Stomach smooth muscle (tissue), 2 donors: ENCODE data around the gene THOC7.

ENCODE experiments used
- H3K27ac ChIP-seq: one replicate; pipeline ENCODE4 v1.7.0; 2013; ENCODE audit warnings: mild to moderate bottlenecking, low read length, inconsistent platforms
- H3K27me3 ChIP-seq, 2 donors: one replicate each; pipeline ENCODE4 v1.7.0; 2013; ENCODE audit warnings: low read length in 2 of 2; ENCODE audit not compliant: insufficient read depth in 2 of 2, control insufficient read depth in 1 of 2
- H3K36me3 ChIP-seq, 2 donors: one replicate each; pipeline ENCODE4 v1.7.0; 2013; ENCODE audit warnings: low read length in 2 of 2; ENCODE audit not compliant: control insufficient read depth in 2 of 2, insufficient read depth in 2 of 2
- H3K4me1 ChIP-seq: one replicate; pipeline ENCODE4 v1.7.0; 2013; ENCODE audit warnings: low read length; ENCODE audit not compliant: control insufficient read depth, insufficient read depth
- H3K4me3 ChIP-seq, 2 donors: one replicate each; pipeline ENCODE4 v1.7.0; 2013; ENCODE audit warnings: low read length in 2 of 2
- H3K9ac ChIP-seq, 2 donors: one replicate each; pipeline ENCODE4 v1.7.0; 2013; ENCODE audit warnings: low read length in 2 of 2, mild to moderate bottlenecking in 1 of 2
- H3K9me3 ChIP-seq, 2 donors: one replicate each; pipeline ENCODE4 v1.7.0; 2013; ENCODE audit warnings: low read length in 2 of 2; ENCODE audit not compliant: control insufficient read depth in 2 of 2
- donor health status: healthy.
- donor health status: Pancreatic carcinoma.

Gene THOC7

DNA sequence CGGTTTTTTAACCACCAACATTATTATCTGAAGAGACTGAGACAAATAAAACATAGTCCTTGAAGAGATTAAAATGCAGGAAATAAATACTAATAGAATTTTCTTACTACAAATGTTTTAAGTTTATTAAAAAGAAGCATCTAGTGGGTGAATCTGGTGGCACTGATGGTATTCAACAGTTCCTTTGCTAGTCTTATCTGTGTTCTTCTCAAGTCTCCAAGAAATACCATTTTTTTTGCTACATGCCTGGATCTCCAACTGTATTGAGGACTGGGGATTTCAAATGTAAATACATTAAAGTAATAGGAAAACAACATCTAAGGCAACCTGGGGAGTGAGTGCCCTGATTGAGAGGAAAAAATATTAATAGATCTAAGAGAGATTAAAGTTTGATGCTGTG, 21.9 kb downstream of the THOC7 start:
- Histone ChIP-seq H3K4me3 (no peak overlapping the region), H3K9ac (no peak overlapping the region), H3K27ac (no peak overlapping the region), H3K9me3 (no peaks in the 10 kb centered on the region), H3K4me1 (no peaks in the 10 kb centered on the region), H3K27me3 (no peaks in the 10 kb centered on the region), H3K36me3 (no peaks in the 10 kb centered on the region)

DNA sequence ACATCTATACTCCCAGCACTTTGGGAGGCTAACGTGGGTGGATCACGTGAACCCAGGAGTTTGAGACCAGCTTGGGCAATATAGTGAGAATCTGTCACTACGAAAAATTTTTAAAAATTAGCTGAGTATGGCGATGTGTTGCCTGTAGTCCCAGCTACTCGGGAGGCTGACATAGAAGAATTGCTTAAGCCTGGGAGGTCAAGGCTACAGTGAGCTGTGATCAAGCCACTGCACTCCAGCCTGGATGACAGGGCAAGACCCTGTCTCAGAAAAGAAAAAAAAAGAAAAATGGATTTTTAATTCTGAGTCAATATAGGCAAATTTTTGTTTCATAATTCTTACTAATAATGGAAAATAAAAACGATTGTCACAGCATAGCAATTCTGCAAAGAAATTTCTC, 31.2 kb downstream of the THOC7 start:
- no peak overlapping the region for H3K9ac ChIP-seq
- H3K36me3 ChIP-seq = peaks cover 9 to 22% of the 10 kb centered on the region in 2 donors
- H3K4me1 ChIP-seq = no peaks in the 10 kb centered on the region
- H3K27me3 ChIP-seq = no peaks in the 10 kb centered on the region
- no peaks in the 10 kb centered on the region for H3K9me3 ChIP-seq
- no peak overlapping the region for H3K27ac ChIP-seq
- no peak overlapping the region for H3K4me3 ChIP-seq

DNA sequence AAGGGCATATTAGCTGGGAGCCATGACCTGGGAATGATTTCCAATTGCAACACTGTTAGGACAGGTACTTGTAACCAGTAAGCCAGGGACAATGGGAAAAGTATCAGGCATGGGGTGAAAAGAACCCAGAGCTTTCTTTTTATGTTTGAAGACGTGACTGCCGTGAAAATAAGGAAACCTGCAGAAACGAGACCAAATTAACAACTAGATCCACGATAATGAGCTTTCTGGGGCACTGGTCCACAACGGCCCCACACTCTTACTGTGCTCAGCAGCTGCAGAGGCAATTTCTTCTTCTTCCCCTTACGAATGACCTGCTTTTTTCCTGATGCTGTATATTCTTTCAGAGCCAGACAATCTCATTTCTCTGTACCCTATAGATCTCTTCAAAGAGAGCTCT, 33.1 kb downstream of the THOC7 start:
- Histone ChIP-seq H3K36me3 (peaks cover 11 to 26% of the 10 kb centered on the region in 2 donors), H3K9me3 (no peaks in the 10 kb centered on the region), H3K4me3 (no peak overlapping the region), H3K9ac (no peak overlapping the region), H3K4me1 (no peaks in the 10 kb centered on the region), H3K27me3 (no peaks in the 10 kb centered on the region), H3K27ac (no peak overlapping the region)

DNA sequence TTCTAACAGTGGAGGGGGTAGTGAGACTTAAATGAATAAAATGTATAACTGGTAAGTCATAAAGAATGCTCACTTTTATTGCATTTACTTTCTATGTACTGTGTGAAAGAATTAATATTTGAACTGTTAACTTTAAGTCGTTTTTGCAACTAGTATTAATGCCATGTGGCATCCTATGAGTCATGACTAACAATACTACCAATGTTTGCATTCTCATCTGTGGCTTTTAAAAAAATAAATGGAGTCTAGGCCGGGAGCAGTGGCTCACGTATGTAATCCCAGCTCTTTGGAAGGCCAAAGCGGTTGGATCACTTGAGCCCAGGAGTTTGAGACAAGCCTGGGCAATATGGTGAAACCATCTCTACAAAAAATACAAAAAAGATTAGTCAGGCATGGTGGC, 39.3 kb downstream of the THOC7 start:
- H3K9ac ChIP-seq = no peak overlapping the region
- no peaks in the 10 kb centered on the region for H3K27me3 ChIP-seq
- H3K9me3 ChIP-seq = no peaks in the 10 kb centered on the region
- H3K4me3 ChIP-seq = no peak overlapping the region
- no peaks in the 10 kb centered on the region for H3K4me1 ChIP-seq
- H3K36me3 ChIP-seq = peaks cover 2 to 9% of the 10 kb centered on the region in 2 donors
- no peak overlapping the region for H3K27ac ChIP-seq

DNA sequence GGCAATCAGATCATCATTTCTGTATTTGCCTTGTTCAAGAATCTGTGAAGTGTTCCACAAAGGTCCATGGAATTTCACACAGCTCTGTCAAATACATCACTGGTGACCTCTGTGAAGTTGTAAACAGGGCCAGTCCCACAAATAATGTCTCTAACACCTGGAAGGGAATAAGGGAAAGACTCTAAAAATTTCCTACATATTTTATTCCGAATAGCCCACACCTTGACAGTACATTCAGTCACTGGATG, 44.5 kb downstream of the THOC7 start, which contains the start of gene C3orf49:
Gene C3orf49, plus strand, starts transcription at position 149 of the 248 bp plus-strand sequence. CDS start 173 bp downstream, outside the sequence.
- no peaks in the 10 kb centered on the region for H3K36me3 ChIP-seq
- H3K4me3 ChIP-seq = peak within 1 kb of the TSS in 1 of 2 donors; percentile 23
- no peaks in the 10 kb centered on the region for H3K9me3 ChIP-seq
- no peaks in the 10 kb centered on the region for H3K27me3 ChIP-seq
- no peak within 1 kb of the TSS for H3K9ac ChIP-seq
- H3K27ac ChIP-seq = no peak within 1 kb of the TSS
- H3K4me1 ChIP-seq = no peaks in the 10 kb centered on the region

DNA sequence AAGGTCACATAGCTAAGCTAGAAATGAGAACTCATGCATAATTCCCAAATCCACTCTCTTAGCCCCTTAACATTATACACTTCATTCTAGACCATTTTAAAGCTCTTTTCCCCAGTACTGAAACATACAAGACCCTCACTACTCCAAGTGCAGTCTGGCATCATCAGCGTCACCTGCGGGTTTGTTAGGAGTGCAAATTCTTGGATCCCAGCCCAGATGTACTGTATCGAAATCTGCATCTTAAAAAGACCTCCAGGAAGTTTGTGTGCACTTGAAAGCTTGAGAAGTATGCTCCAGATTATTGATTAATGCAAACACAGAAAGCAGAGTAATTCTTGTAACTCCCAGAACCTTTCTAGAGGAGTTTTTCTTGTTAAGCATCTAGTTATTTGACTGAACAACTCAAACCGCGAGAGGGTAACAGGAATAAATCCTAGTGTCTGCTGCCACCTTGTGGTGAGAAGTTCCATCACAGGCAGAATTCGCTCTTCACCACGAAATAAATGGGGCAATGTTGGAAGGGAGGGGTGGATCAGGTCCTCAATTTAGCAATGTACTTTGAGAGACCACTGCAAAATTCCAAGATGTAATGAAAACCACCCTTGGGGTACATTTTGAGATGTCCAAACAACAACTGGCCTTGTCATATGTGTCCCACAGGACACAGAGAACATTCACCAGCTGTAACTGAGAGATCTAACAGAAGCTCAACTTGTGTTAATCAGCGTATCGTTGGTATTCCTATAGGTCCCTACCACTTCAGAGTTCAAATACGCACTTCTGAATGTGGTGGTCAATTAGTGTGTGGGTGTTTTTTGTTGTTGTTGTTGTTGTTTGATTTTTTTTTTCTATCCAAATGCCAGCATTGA, 45.1 kb downstream of the THOC7 start:
- Histone ChIP-seq H3K36me3 (no peaks in the 10 kb centered on the region), H3K27me3 (no peaks in the 10 kb centered on the region), H3K9me3 (no peaks in the 10 kb centered on the region), H3K4me1 (no peaks in the 10 kb centered on the region), H3K4me3 (peak overlapping the region in 1 of 2 donors; percentile 23), H3K9ac (no peak overlapping the region), H3K27ac (no peak overlapping the region)

DNA sequence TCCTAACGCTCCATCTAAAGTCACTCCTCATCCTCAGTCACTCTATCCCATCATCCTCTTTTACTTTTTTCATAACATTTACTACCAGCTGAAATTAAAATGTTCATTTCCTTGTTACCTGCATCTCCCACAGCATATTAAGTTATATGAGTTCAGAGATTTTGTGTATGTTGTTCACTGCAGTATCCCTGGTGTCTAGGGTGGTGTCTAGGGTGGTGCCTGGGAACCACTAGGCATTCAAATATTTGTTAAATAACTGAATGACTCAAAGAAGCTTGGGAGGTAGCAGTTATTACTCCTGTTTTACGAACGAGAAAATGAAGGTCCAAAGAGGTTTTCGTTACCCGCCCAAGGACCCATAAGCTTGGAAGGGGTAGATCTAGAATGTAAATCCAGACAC, 46.4 kb downstream of the THOC7 start:
- Histone ChIP-seq H3K9ac (no peak overlapping the region), H3K27ac (no peak overlapping the region), H3K9me3 (no peaks in the 10 kb centered on the region), H3K27me3 (no peaks in the 10 kb centered on the region), H3K4me3 (no peak overlapping the region), H3K36me3 (no peaks in the 10 kb centered on the region), H3K4me1 (no peaks in the 10 kb centered on the region)

DNA sequence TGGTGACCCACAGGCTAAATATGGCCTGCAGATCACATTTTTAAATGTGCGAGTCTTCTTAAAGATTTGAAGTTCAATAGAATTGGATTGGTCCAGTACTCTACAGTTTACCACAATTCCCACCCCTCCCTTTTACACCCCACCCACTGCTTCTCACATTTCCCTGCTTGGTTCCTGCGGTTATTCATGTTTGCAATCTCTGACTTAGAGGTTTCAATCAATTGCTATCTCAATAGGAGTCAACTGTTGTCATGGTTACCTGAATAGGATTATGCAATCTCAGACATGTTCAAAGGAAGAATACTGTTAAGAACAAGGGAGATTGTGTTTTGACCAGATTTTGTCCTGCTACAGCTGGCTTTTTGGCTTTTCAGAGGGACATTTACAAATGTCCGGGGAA, 49.4 kb downstream of the THOC7 start:
- Histone ChIP-seq H3K36me3 (no peaks in the 10 kb centered on the region), H3K9ac (no peak overlapping the region), H3K9me3 (no peaks in the 10 kb centered on the region)

DNA sequence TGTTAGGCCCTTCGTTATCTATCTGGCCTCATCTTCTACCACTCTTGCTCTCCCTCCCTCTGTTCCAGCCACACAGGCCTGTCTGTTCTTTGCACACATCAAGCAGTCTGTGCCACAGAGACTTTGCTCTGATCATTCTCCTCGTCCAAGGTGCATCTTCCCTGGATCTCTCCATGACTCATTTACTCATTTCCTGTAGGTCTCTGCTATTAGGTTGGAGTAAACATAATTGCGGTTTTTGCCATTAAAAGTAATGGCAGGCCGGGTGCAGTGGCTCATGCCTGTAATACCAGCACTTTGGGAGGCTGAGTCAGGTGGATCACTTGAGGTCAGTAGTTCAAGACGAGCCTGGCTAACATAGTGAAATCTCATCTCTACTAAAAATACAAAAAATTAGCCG, 54.0 kb downstream of the THOC7 start:
- Histone ChIP-seq H3K9ac (no peak overlapping the region), H3K4me3 (no peak overlapping the region), H3K9me3 (peaks cover 0 to 4% of the 10 kb centered on the region in 2 donors), H3K27me3 (no peaks in the 10 kb centered on the region), H3K4me1 (no peaks in the 10 kb centered on the region), H3K27ac (no peak overlapping the region), H3K36me3 (no peaks in the 10 kb centered on the region)

More for the DNA sequence above, 49.4 kb downstream of the THOC7 start:
- Histone ChIP-seq H3K27me3 (no peaks in the 10 kb centered on the region), H3K4me1 (no peaks in the 10 kb centered on the region), H3K27ac (no peak overlapping the region), H3K4me3 (no peak overlapping the region)

DNA sequence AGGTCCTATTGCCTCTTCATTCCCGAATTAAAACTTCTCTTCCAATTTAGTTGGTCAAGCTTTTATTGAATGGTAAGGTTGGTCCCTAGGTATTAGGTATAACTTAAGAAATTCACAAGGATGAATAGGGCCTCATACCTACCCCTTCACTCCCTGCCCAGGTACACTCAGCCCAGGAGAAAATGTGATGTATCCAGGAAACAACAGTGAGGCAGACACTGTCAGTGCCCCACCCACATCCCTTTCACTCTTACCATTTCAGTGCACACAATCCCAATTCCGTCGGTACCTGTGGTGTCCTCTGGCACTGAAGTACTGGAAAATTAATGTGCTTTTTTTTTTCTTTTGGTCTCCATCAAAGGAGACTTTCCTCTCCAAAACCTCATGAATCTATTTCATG, 55.0 kb downstream of the THOC7 start:
- H3K9ac ChIP-seq = no peak overlapping the region
- H3K4me3 ChIP-seq = no peak overlapping the region
- H3K4me1 ChIP-seq = no peaks in the 10 kb centered on the region
- H3K9me3 ChIP-seq = peaks cover 0 to 4% of the 10 kb centered on the region in 2 donors
- no peak overlapping the region for H3K27ac ChIP-seq
- H3K27me3 ChIP-seq = no peaks in the 10 kb centered on the region
- H3K36me3 ChIP-seq = no peaks in the 10 kb centered on the region

DNA sequence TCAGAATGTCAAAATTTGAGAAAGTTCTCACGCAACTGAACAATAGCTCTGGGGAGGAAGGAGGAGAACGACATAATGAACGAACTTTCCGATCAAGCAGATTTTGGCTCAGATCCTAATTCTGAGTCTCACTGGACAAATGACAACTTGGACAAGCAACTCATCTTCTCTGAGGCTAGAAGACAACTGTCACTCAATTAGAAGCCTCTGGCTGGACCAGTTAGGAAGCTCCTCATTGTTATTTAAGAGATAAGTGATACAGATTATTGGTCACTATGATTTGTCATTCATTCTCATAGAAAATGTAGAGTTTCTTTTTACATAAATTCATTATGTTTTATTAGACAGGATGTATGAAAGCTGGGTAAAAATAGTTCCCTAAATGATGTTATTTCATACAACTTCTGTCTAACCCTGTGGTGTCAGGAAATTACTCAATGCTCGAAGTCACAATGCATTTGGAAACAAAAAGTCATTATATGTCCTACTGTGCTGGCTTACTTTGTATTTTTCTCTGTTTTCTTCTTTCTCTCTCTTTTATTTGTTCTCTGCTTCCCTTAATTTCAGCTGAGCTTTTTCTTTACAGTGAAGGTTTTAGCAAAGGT, 55.5 kb downstream of the THOC7 start:
- Histone ChIP-seq H3K27me3 (no peaks in the 10 kb centered on the region), H3K4me1 (no peaks in the 10 kb centered on the region), H3K4me3 (no peak overlapping the region), H3K9me3 (peaks cover 0 to 4% of the 10 kb centered on the region in 2 donors), H3K36me3 (no peaks in the 10 kb centered on the region), H3K9ac (no peak overlapping the region), H3K27ac (no peak overlapping the region)
